HepG2 (cell line): ENCODE measurements around the gene PGS1. TPM values are rescaled to one million over a fixed set of nuclear protein-coding genes. Genes with fewer than 3 reads are reported as not detected.

ENCODE experiments used
- AFF4 ChIP-seq: sonication (generic); formaldehyde crosslinking; IDR thresholded peaks from 2 replicates; pipeline ENCODE4 v1.4.0; 2020; ENCODE audit warnings: missing genetic modification reagents
- GABPB1 ChIP-seq: IDR thresholded peaks from 2 replicates; pipeline ENCODE4 v1.6.1; 2016; ENCODE audit warnings: mild to moderate bottlenecking, missing genetic modification reagents, moderate library complexity, missing compliant biosample characterization
- GMEB2 ChIP-seq: IDR thresholded peaks from 2 replicates; pipeline ENCODE4 v1.6.1; 2016; ENCODE audit warnings: missing biosample characterization, missing genetic modification reagents, low read depth
- HES4 ChIP-seq: sonication (generic); formaldehyde crosslinking; IDR thresholded peaks from 2 replicates; pipeline ENCODE4 v1.9.0; 2021; ENCODE audit warnings: mild to moderate bottlenecking, missing genetic modification reagents, borderline replicate concordance
- HOXD1 ChIP-seq: sonication (generic); formaldehyde crosslinking; IDR thresholded peaks from 2 replicates; pipeline ENCODE4 v1.5.0; 2020; ENCODE audit warnings: missing genetic modification reagents
- MLLT10 ChIP-seq: sonication (generic); formaldehyde crosslinking; IDR thresholded peaks from 2 replicates; pipeline ENCODE4 v1.4.0; 2020; ENCODE audit warnings: missing genetic modification reagents
- MYNN ChIP-seq: sonication (generic); formaldehyde crosslinking; IDR thresholded peaks from 2 replicates; pipeline ENCODE4 v1.4.0; 2020; ENCODE audit warnings: mild to moderate bottlenecking, low read depth, missing genetic modification reagents
- NR1H2 ChIP-seq: sonication (generic); formaldehyde crosslinking; IDR thresholded peaks from 2 replicates; pipeline ENCODE4 v1.8.1; 2022; ENCODE audit warnings: low read depth, missing genetic modification reagents, borderline replicate concordance
- POLR2A ChIP-seq, 2 experiments: IDR thresholded peaks; 2 replicates each; pipeline ENCODE4 v1.6.1; 2011; ENCODE audit warnings: low read depth in 2 of 2, low read length in 2 of 2, mild to moderate bottlenecking in 1 of 2, moderate library complexity in 1 of 2; ENCODE audit not compliant: insufficient read depth in 1 of 2
- RFXAP ChIP-seq: sonication (generic); formaldehyde crosslinking; IDR thresholded peaks from 2 replicates; pipeline ENCODE4 v1.4.0; 2020; ENCODE audit warnings: missing genetic modification reagents, borderline replicate concordance
- SMAD9 ChIP-seq: sonication (generic); formaldehyde crosslinking; IDR thresholded peaks from 2 replicates; pipeline ENCODE4 v1.5.1; 2020; ENCODE audit warnings: mild to moderate bottlenecking, missing genetic modification reagents
- TFDP2 ChIP-seq: sonication (generic); formaldehyde crosslinking; IDR thresholded peaks from 2 replicates; pipeline ENCODE4 v1.4.0; 2020; ENCODE audit warnings: missing genetic modification reagents
- YY1 ChIP-seq: IDR thresholded peaks from 2 replicates; pipeline ENCODE4 v1.6.1; 2011; ENCODE audit warnings: low read length, low read depth, moderate library complexity, mild to moderate bottlenecking; ENCODE audit not compliant: insufficient read depth, insufficient replicate concordance
- ZNF136 ChIP-seq: sonication (generic); formaldehyde crosslinking; IDR thresholded peaks from 2 replicates; pipeline ENCODE4 v1.8.1; 2022; ENCODE audit warnings: low read depth, mild to moderate bottlenecking, moderate library complexity, missing genetic modification reagents
- ZNF282 ChIP-seq: fragments of 450-650 bp; IDR thresholded peaks from 2 replicates; pipeline ENCODE4 v1.6.1; 2018; ENCODE audit not compliant: partially characterized antibody
- ZNF354B ChIP-seq: sonication (generic); formaldehyde crosslinking; IDR thresholded peaks from 2 replicates; pipeline ENCODE4 v1.8.0; 2022; ENCODE audit warnings: mild to moderate bottlenecking, missing genetic modification reagents
- ZNF430 ChIP-seq: sonication (generic); formaldehyde crosslinking; IDR thresholded peaks from 2 replicates; pipeline ENCODE4 v1.9.0; 2021; ENCODE audit warnings: mild to moderate bottlenecking, missing genetic modification reagents
- ZNF777 ChIP-seq: sonication (generic); formaldehyde crosslinking; IDR thresholded peaks from 2 replicates; pipeline ENCODE4 v1.4.0; 2020; ENCODE audit warnings: missing genetic modification reagents
- polyA plus RNA-seq, 8 experiments: library from polyadenylated mRNA; depleted of rRNA in 3 of 8; stranded (reverse) in 7 of 8; unstranded in 1 of 8; fragments of >200 nt; fragmentation: Illumina TruSeq in 4 of 8; extraction: Trizol in 4 of 8; gene quantifications; 2 replicates each; pipeline versions ENCODE4 v1.2.1 to v1.2.3, GENCODE V29; 2011 to 2016; ENCODE audit warnings: low read depth in 4 of 8, missing spikeins in 1 of 8, mixed read lengths in 1 of 8; ENCODE audit not compliant: insufficient read depth in 1 of 8
- total RNA-seq, 5 experiments: library from RNA; depleted of rRNA; stranded (reverse); fragments of >200 nt; fragmentation: Illumina TruSeq; extraction: Trizol; gene quantifications; 2 replicates each; pipeline ENCODE4 v1.2.3, GENCODE V29; 2016; ENCODE audit warnings: low read depth in 1 of 5
- TF ChIP-seq, protein P1 (sequence below): sonication (generic); formaldehyde crosslinking; IDR thresholded peaks from 2 replicates; pipeline ENCODE4 v1.9.0; 2021; ENCODE audit warnings: missing genetic modification reagents, borderline replicate concordance
- TF ChIP-seq, protein P2 (sequence below): sonication (generic); formaldehyde crosslinking; IDR thresholded peaks from 2 replicates; pipeline ENCODE4 v1.4.0; 2020; ENCODE audit warnings: mild to moderate bottlenecking, missing genetic modification reagents

PGS1 gene
- total and polyA plus RNA-seq, 2 of the 13 experiments (the other 11 are each of a cell fraction or from before 2014, with no cell fraction given) = 25.9 to 31.5 TPM

- TF ChIP-seq AFF4 (CRISPR knock-in tag) (no peak), ZNF777 (CRISPR knock-in tag) (peak; percentile 84; the same call in 1 of the 2 replicates), MLLT10 (CRISPR knock-in tag) (no peak), ZNF136 (no peak), GABPB1 (CRISPR knock-in tag) (peak; percentile 67; the same call in 1 of the 2 replicates), ZNF354B (CRISPR knock-in tag) (no peak), GMEB2 (CRISPR knock-in tag) (no peak), SMAD9 (CRISPR knock-in tag) (no peak), MYNN (CRISPR knock-in tag) (no peak), ZNF282 (no peak), POLR2A (IDR thresholded peaks at IDR 0.05; ENCODE audit: insufficient read depth in 1 of 2, low read depth in 2 of 2, low read length in 2 of 2) (no peak), HES4 (CRISPR knock-in tag) (no peak), YY1 (peak; percentile 81), HOXD1 (CRISPR knock-in tag) (no peak), ZNF430 (no peak), TFDP2 (CRISPR knock-in tag) (no peak), NR1H2 (CRISPR knock-in tag) (no peak), RFXAP (CRISPR knock-in tag) (0 out of 2 replicates have a peak, but pooled peaks have one; percentile 47)
- TF ChIP-seq, protein P1, sequence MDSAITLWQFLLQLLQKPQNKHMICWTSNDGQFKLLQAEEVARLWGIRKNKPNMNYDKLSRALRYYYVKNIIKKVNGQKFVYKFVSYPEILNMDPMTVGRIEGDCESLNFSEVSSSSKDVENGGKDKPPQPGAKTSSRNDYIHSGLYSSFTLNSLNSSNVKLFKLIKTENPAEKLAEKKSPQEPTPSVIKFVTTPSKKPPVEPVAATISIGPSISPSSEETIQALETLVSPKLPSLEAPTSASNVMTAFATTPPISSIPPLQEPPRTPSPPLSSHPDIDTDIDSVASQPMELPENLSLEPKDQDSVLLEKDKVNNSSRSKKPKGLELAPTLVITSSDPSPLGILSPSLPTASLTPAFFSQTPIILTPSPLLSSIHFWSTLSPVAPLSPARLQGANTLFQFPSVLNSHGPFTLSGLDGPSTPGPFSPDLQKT = 0 out of 2 replicates have a peak, but pooled peaks have one; percentile 62
- TF ChIP-seq, protein P2, sequence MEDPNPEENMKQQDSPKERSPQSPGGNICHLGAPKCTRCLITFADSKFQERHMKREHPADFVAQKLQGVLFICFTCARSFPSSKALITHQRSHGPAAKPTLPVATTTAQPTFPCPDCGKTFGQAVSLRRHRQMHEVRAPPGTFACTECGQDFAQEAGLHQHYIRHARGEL (CRISPR knock-in tag) = 0 out of 2 replicates have a peak, but pooled peaks have one; percentile 30
These were observed 17.9 kb upstream of the PGS1 start (continued) for GRCh38 chr17:78360371-78361224.
